HG02973 (cell line): ENCODE data around the gene APOBEC3A.
"Not testable (repeated sequence)": the region's sequence is repeated elsewhere in the genome, so short reads cannot be mapped to it uniquely, and the experiment has no call there.

Source experiments
- ATAC-seq: cut with Tn5 transposase; IDR thresholded peaks from one replicate; pipeline ENCODE4 v1.9.1; 2021; ENCODE audit warnings: moderate library complexity; ENCODE audit not compliant: unreplicated experiment

APOBEC3A gene

GRCh38 chr22:38957808-38958650 is 620 bp downstream of the APOBEC3A start:
- no peak for ATAC-seq

GRCh38 chr22:38958651-38958943 is 1.2 kb downstream of the APOBEC3A start:
- not testable (repeated sequence) for ATAC-seq

- ATAC-seq = no peak
Observed at GRCh38 chr22:38959590-38959989, 2.2 kb downstream of the APOBEC3A start.

- not testable (repeated sequence) for ATAC-seq
Observed at GRCh38 chr22:38960673-38961072, 3.3 kb downstream of the APOBEC3A start.

GRCh38 chr22:38963291-38963738 is 5.9 kb downstream of the APOBEC3A start:
- not testable (repeated sequence) for ATAC-seq

GRCh38 chr22:38963872-38964271 is 6.5 kb downstream of the APOBEC3A start:
- no peak for ATAC-seq

GRCh38 chr22:38964306-38964705 is 6.9 kb downstream of the APOBEC3A start:
- no peak for ATAC-seq

- no peak for ATAC-seq
Observed at GRCh38 chr22:38964989-38965388, 7.6 kb downstream of the APOBEC3A start.

GRCh38 chr22:38965614-38966379 is 8.4 kb downstream of the APOBEC3A start:
- ATAC-seq = no peak

GRCh38 chr22:38966380-38966702 is 8.9 kb downstream of the APOBEC3A start:
- no peak for ATAC-seq

GRCh38 chr22:38966942-38967341 is 9.5 kb downstream of the APOBEC3A start:
- ATAC-seq = no peak

- no peak for ATAC-seq
Observed at GRCh38 chr22:38967451-38968450, 10.3 kb downstream of the APOBEC3A start.

- ATAC-seq = no peak
Observed at GRCh38 chr22:38968801-38969200, 11.4 kb downstream of the APOBEC3A start.

GRCh38 chr22:38970551-38970950 is 13.1 kb downstream of the APOBEC3A start:
- no peak for ATAC-seq

- ATAC-seq = no peak
Observed at GRCh38 chr22:38971202-38971601, 13.8 kb downstream of the APOBEC3A start.

GRCh38 chr22:38971791-38972190 is 14.4 kb downstream of the APOBEC3A start:
- no peak for ATAC-seq

- no peak for ATAC-seq
Observed at GRCh38 chr22:38972558-38972957, 15.1 kb downstream of the APOBEC3A start.

GRCh38 chr22:38973289-38974169 is 16.1 kb downstream of the APOBEC3A start:
- ATAC-seq = no peak

- no peak for ATAC-seq
Observed at GRCh38 chr22:38974170-38974825, 16.9 kb downstream of the APOBEC3A start.

GRCh38 chr22:38974826-38975175 is 17.4 kb downstream of the APOBEC3A start:
- no peak for ATAC-seq
